Stimulated activated CD4-positive, alpha-beta T cell treated with anti-CD3 and anti-CD28 coated beads, Interleukin-12 subunit alpha, Interleukin-12 subunit beta, amount 100 ng/mL, for 4 hours (primary cell): Measurements from ENCODE around the gene TTC34.
"Not testable (repeated sequence)": the region's sequence is repeated elsewhere in the genome, so short reads cannot be mapped to it uniquely, and the experiment has no call there.

Experiments
- DNase-seq: peaks from one replicate; pipeline ENCODE4 v3.0.0-alpha.2; 2020

TTC34 gene

GRCh38 chr1:2639607-2640521 lies 161.6 kb downstream of the TTC34 start:
- DNase-seq: no peak

GRCh38 chr1:2639203-2639602 lies 162.3 kb downstream of the TTC34 start:
- no peak for DNase-seq

GRCh38 chr1:2638466-2639115 lies 162.9 kb downstream of the TTC34 start:
- no peak for DNase-seq

GRCh38 chr1:2637442-2638145 lies 163.9 kb downstream of the TTC34 start:
- no peak for DNase-seq

- DNase-seq: no peak
These were observed 164.8 kb downstream of the TTC34 start for GRCh38 chr1:2636733-2637132.

GRCh38 chr1:2635361-2636010 lies 166.0 kb downstream of the TTC34 start:
- no peak for DNase-seq

GRCh38 chr1:2633936-2634491 lies 167.5 kb downstream of the TTC34 start:
- DNase-seq: no peak

GRCh38 chr1:2633366-2633935 lies 168.0 kb downstream of the TTC34 start:
- DNase-seq: no peak

- DNase-seq: no peak
These were observed 168.7 kb downstream of the TTC34 start, which contains the start of gene MMEL1 for GRCh38 chr1:2632561-2633361. MMEL1 (minus strand) TSS chr1:2633016; CDS start chr1:2629484, 3,532 bp downstream.

- no peak for DNase-seq
These were observed 169.5 kb downstream of the TTC34 start for GRCh38 chr1:2632051-2632430.

GRCh38 chr1:2631136-2632050 lies 170.1 kb downstream of the TTC34 start:
- DNase-seq: no peak

GRCh38 chr1:2630498-2631135 lies 170.9 kb downstream of the TTC34 start:
- no peak for DNase-seq

- DNase-seq: no peak
These were observed 171.6 kb downstream of the TTC34 start for GRCh38 chr1:2629627-2630497.

GRCh38 chr1:2628933-2629626 lies 172.4 kb downstream of the TTC34 start:
- no peak for DNase-seq

GRCh38 chr1:2628191-2628932 lies 173.1 kb downstream of the TTC34 start:
- no peak for DNase-seq

- no peak for DNase-seq
These were observed 173.7 kb downstream of the TTC34 start for GRCh38 chr1:2627746-2628145.

GRCh38 chr1:2625748-2626147 lies 175.7 kb downstream of the TTC34 start:
- DNase-seq: not testable (repeated sequence)
